ENCODE data around the gene RTP1.

GRCh38 chr3:187181454-187182170 lies 15.7 kb upstream of the RTP1 start:
- TF ChIP-seq CTCF (conservative IDR thresholded peaks at IDR 0.05; ENCODE audit: low read depth, low read length) = no peak
- TF ChIP-seq EZH2 (IDR thresholded peaks at IDR 0.05; ENCODE audit: borderline replicate concordance, low read depth, low read length, poor library complexity, severe bottlenecking) = no peak

All from A673 (cell line).